Measurements from ENCODE around the gene NSFL1C.

The NSFL1C gene

GRCh38 chr20:1469306-1469905 is 2.8 kb upstream of the NSFL1C start:
- no peak for TF ChIP-seq CTCF (IDR thresholded peaks at IDR 0.05)
- Histone ChIP-seq H3K36me3 (ENCODE audit: control insufficient read depth, insufficient read depth, low read length) (no peaks in the 10 kb centered on the region), H3K9ac (no peak overlapping the region), H3K4me3 (ENCODE audit: low read depth, low read length) (no peak overlapping the region), H3K27ac (no peak overlapping the region), H3K4me2 (ENCODE audit: low read length) (no peak overlapping the region), H3K4me1 (peaks cover 13% of the 10 kb centered on the region), H3K79me2 (peaks cover 18% of the 10 kb centered on the region), H2AFZ (no peak overlapping the region), H3K9me3 (ENCODE audit: control insufficient read depth, low read length) (no peaks in the 10 kb centered on the region), H3K27me3 (ENCODE audit: control insufficient read depth, insufficient read depth, low read length) (no peaks in the 10 kb centered on the region)

GRCh38 chr20:1468117-1468624 is 1.5 kb upstream of the NSFL1C start:
- no peak overlapping the region for H3K4me3 ChIP-seq (ENCODE audit: low read depth, low read length)
- H3K27ac ChIP-seq, result no peak overlapping the region
- no peaks in the 10 kb centered on the region for H3K36me3 ChIP-seq (ENCODE audit: control insufficient read depth, insufficient read depth, low read length)
- H3K4me1 ChIP-seq, result peaks cover 17% of the 10 kb centered on the region
- no peak overlapping the region for H3K4me2 ChIP-seq (ENCODE audit: low read length)
- peaks cover 30% of the 10 kb centered on the region for H3K79me2 ChIP-seq
- no peak for TF ChIP-seq CTCF (IDR thresholded peaks at IDR 0.05)
- H3K9ac ChIP-seq, result no peak overlapping the region
- no peak overlapping the region for H2AFZ ChIP-seq
- no peaks in the 10 kb centered on the region for H3K27me3 ChIP-seq (ENCODE audit: control insufficient read depth, insufficient read depth, low read length)
- no peaks in the 10 kb centered on the region for H3K9me3 ChIP-seq (ENCODE audit: control insufficient read depth, low read length)

- Histone ChIP-seq H3K4me1 (peaks cover 17% of the 10 kb centered on the region), H3K27ac (peak overlapping the region; percentile 22), H3K27me3 (ENCODE audit: control insufficient read depth, insufficient read depth, low read length) (no peaks in the 10 kb centered on the region), H3K79me2 (peaks cover 34% of the 10 kb centered on the region), H3K9me3 (ENCODE audit: control insufficient read depth, low read length) (no peaks in the 10 kb centered on the region), H3K36me3 (ENCODE audit: control insufficient read depth, insufficient read depth, low read length) (no peaks in the 10 kb centered on the region), H3K4me3 (ENCODE audit: low read depth, low read length) (peak overlapping the region; percentile 17), H2AFZ (peak overlapping the region; percentile 67), H3K9ac (no peak overlapping the region), H3K4me2 (ENCODE audit: low read length) (peak overlapping the region; percentile 31)
- no peak for TF ChIP-seq CTCF (IDR thresholded peaks at IDR 0.05)
These were observed 887 bp upstream of the NSFL1C start for GRCh38 chr20:1467355-1468116.

- Histone ChIP-seq H3K9me3 (ENCODE audit: control insufficient read depth, low read length) (no peaks in the 10 kb centered on the region), H3K9ac (no peak overlapping the region), H3K36me3 (ENCODE audit: control insufficient read depth, insufficient read depth, low read length) (no peaks in the 10 kb centered on the region), H2AFZ (peak overlapping the region; percentile 67), H3K4me1 (peaks cover 17% of the 10 kb centered on the region), H3K27ac (peak overlapping the region; percentile 22), H3K27me3 (ENCODE audit: control insufficient read depth, insufficient read depth, low read length) (no peaks in the 10 kb centered on the region), H3K4me2 (ENCODE audit: low read length) (peak overlapping the region; percentile 31), H3K4me3 (ENCODE audit: low read depth, low read length) (peak overlapping the region; percentile 17), H3K79me2 (peaks cover 40% of the 10 kb centered on the region)
- TF ChIP-seq CTCF (IDR thresholded peaks at IDR 0.05), result no peak
These were observed 369 bp upstream of the NSFL1C start for GRCh38 chr20:1467082-1467354.
